Measurements from ENCODE around the gene HELLS.
"Not testable (repeated sequence)": the region's sequence is repeated elsewhere in the genome, so short reads cannot be mapped to it uniquely, and the experiment has no call there.

HELLS gene

DNA sequence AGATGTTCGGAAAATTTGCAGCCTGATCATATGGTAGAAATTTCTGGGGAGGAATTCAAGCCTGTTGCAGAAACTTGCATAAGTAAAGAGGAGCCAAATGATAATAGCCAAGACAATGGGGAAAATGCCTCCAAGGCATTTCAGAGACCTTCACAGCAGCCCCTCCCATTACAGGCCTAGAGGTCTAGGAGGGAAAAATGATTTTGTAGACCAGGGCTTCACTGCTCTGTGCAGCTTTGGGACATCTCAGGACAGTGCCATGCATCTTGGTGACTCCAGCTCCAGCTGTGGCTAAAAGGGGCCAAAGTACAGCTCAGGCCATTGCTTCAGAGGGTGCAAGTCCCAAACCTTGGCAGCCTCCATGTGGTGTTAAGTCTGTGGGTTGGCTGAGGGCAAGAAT is 87.4 kb downstream of the HELLS start:
- Histone ChIP-seq H3K36me3 (ENCODE audit: control insufficient read depth, insufficient read depth, low read length) (no peaks in the 10 kb centered on the region), H3K9me3 (ENCODE audit: control insufficient read depth, low read length) (peaks cover 7% of the 10 kb centered on the region), H3K27ac (ENCODE audit: low read depth, low read length, severe bottlenecking) (no peak overlapping the region), H3K4me1 (ENCODE audit: control insufficient read depth, insufficient read depth, low read length, poor library complexity, severe bottlenecking) (no peaks in the 10 kb centered on the region), H3K4me3 (ENCODE audit: extremely low read depth, insufficient read depth, low read length, poor library complexity, severe bottlenecking) (no peak overlapping the region)
- 91% methylated on average over 1 of the region's 1 CpG; no CpG with 5 or more reads in 1 of the 2 experiments for WGBS, 2 experiments (ENCODE audit: insufficient coverage in 2 of 2)

DNA sequence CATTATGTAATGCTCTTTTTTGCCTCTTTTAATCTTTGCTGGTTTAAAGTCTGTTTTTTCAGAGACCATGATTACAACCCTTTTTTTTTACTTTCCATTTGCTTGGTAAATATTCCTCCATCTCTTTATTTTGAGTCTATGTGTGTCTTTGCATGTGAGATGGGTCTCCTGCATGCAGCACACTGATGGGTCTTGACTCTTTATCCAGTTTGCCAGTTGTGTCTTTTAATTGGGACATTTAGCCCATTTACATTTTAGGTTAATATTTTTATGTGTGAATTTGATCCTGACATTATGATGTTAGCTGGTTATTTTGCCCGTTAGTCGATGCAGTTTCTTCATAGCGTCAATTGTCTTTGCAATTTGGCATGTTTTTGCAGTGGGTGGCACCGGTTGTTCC is 92.5 kb downstream of the HELLS start:
- H3K9me3 ChIP-seq (ENCODE audit: control insufficient read depth, low read length) = peaks cover 17% of the 10 kb centered on the region
- H3K4me1 ChIP-seq (ENCODE audit: control insufficient read depth, insufficient read depth, low read length, poor library complexity, severe bottlenecking); H3K36me3 ChIP-seq (ENCODE audit: control insufficient read depth, insufficient read depth, low read length); H3K4me3 ChIP-seq (ENCODE audit: extremely low read depth, insufficient read depth, low read length, poor library complexity, severe bottlenecking); H3K27ac ChIP-seq (ENCODE audit: low read depth, low read length, severe bottlenecking): not testable (repeated sequence)
- WGBS, 2 experiments (ENCODE audit: insufficient coverage in 2 of 2) = 90 to 96% methylated on average over 4 of the region's 4 CpGs

DNA sequence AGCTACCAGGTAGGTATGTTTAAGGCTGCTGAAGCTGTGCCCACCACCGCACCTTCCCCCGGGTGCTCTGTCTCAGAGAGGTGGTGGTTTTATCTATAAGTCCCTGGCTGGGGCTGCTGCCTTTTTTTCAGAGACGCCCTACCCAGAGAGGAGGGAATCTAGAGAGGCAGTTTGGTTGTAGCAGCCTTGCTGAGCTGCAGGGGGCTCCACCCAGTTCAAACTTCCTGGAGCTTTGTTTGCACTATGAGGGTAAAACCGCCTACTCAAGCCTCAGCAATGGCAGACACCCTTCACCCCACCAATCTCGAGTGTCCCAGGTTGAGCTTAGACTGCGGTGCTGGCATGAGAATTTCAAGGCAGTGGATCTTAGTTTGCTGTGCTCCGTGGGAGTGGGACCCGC is 94.3 kb downstream of the HELLS start:
- Histone ChIP-seq H3K27ac (ENCODE audit: low read depth, low read length, severe bottlenecking) (no peak overlapping the region), H3K9me3 (ENCODE audit: control insufficient read depth, low read length) (peaks cover 13% of the 10 kb centered on the region), H3K36me3 (ENCODE audit: control insufficient read depth, insufficient read depth, low read length) (no peaks in the 10 kb centered on the region), H3K4me1 (ENCODE audit: control insufficient read depth, insufficient read depth, low read length, poor library complexity, severe bottlenecking) (no peaks in the 10 kb centered on the region), H3K4me3 (ENCODE audit: extremely low read depth, insufficient read depth, low read length, poor library complexity, severe bottlenecking) (no peak overlapping the region)
- WGBS, 2 experiments (ENCODE audit: insufficient coverage in 2 of 2) = 97 to 100% methylated on average over 2 to 3 of the region's 8 CpGs

DNA sequence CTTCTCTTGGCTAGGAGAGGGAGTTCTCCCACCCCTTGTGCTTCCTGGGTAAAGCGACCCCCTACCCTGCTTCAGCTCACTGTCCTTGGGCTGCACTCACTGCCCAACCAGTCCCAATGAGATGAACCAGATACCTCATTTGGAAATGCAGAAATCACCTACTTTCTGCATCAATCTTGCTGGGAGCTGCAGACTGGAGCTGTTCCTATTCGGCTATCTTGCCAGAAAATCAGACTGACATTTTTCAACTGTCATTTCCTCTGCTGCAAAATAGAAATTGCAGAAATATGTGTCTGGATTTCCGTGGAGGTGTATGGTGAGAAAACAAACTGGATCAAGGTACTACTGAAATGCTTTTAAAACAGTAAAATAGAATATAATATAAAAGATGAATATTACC is 95.0 kb downstream of the HELLS start:
- H3K36me3 ChIP-seq (ENCODE audit: control insufficient read depth, insufficient read depth, low read length) = no peaks in the 10 kb centered on the region
- no peak overlapping the region for H3K4me3 ChIP-seq (ENCODE audit: extremely low read depth, insufficient read depth, low read length, poor library complexity, severe bottlenecking)
- no peaks in the 10 kb centered on the region for H3K4me1 ChIP-seq (ENCODE audit: control insufficient read depth, insufficient read depth, low read length, poor library complexity, severe bottlenecking)
- H3K27ac ChIP-seq (ENCODE audit: low read depth, low read length, severe bottlenecking) = no peak overlapping the region
- 82 to 100% methylated on average over 1 to 2 of the region's 3 CpGs for WGBS, 2 experiments (ENCODE audit: insufficient coverage in 2 of 2)
- peaks cover 13% of the 10 kb centered on the region for H3K9me3 ChIP-seq (ENCODE audit: control insufficient read depth, low read length)

DNA sequence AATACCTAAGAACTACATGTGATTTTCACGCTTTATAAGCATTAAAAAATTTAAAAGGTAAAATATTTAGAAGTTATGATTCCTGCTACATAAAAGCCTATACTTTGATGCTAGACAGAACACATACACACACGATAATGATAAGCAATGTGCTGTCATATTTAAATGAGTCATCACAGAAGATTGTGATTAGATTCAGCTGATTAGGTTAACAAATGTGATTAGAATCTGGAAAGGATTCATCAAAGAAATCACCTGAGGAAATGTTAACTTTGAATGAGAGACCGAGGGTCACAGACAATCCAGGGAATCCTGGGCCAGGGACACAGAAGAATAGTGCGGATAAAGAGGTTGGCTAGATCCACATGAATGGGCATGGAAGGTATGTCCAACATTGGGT is 95.9 kb downstream of the HELLS start:
- WGBS, 2 experiments (ENCODE audit: insufficient coverage in 2 of 2) = 75 to 89% methylated on average over 2 of the region's 4 CpGs
- Histone ChIP-seq H3K9me3 (ENCODE audit: control insufficient read depth, low read length) (peaks cover 13% of the 10 kb centered on the region), H3K4me1 (ENCODE audit: control insufficient read depth, insufficient read depth, low read length, poor library complexity, severe bottlenecking) (no peaks in the 10 kb centered on the region)

DNA sequence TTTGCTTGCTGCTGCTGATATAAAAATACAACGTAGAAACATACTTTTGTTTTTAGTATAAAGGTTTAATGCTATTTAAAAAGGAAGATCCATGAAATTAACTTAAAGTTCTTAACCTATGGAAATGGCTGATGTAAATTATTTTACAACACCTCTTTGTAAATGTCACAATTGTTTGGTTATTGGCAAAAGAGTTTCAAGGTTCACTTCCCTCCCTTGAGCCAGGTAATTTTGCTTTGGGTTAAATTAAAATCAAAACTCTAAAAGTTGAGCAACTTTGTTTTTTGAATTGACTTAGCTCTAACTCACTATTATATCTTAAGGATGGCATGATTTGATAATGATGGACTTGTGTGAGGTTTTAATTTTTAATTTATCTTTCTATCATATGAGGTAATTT is 98.8 kb downstream of the HELLS start:
- peaks cover 3% of the 10 kb centered on the region for H3K9me3 ChIP-seq (ENCODE audit: control insufficient read depth, low read length)
- no peak overlapping the region for H3K4me3 ChIP-seq (ENCODE audit: extremely low read depth, insufficient read depth, low read length, poor library complexity, severe bottlenecking)
- WGBS, 2 experiments (ENCODE audit: insufficient coverage in 2 of 2) = no CpG with 5 or more reads among the region's 1 CpG
- no peak overlapping the region for H3K27ac ChIP-seq (ENCODE audit: low read depth, low read length, severe bottlenecking)
- H3K4me1 ChIP-seq (ENCODE audit: control insufficient read depth, insufficient read depth, low read length, poor library complexity, severe bottlenecking) = no peaks in the 10 kb centered on the region
- H3K36me3 ChIP-seq (ENCODE audit: control insufficient read depth, insufficient read depth, low read length) = no peaks in the 10 kb centered on the region

More for the DNA sequence above, 95.9 kb downstream of the HELLS start:
- Histone ChIP-seq H3K27ac (ENCODE audit: low read depth, low read length, severe bottlenecking) (no peak overlapping the region), H3K4me3 (ENCODE audit: extremely low read depth, insufficient read depth, low read length, poor library complexity, severe bottlenecking) (no peak overlapping the region), H3K36me3 (ENCODE audit: control insufficient read depth, insufficient read depth, low read length) (no peaks in the 10 kb centered on the region)

DNA sequence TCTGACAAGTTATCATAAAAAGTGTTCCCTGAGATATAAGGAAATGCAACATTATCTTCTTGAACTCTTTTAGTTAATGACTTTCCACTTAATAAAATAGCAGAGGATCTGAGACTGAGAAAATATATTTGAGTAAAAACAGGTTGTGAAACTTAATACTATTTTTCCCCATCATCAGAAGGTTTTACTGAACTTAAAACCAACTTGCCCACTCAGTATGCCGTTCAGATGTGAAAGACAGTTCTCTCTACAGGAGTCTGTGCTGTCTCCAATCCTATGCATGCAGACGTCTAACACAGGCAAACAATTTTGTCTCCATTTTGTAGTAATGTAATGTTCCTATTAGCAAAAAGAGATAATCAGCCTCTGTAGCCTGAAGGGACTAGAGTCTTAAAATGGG is 99.7 kb downstream of the HELLS start:
- 100% methylated on average over 1 of the region's 2 CpGs; no CpG with 5 or more reads in 1 of the 2 experiments for WGBS, 2 experiments (ENCODE audit: insufficient coverage in 2 of 2)
- Histone ChIP-seq H3K9me3 (ENCODE audit: control insufficient read depth, low read length) (no peaks in the 10 kb centered on the region), H3K4me3 (ENCODE audit: extremely low read depth, insufficient read depth, low read length, poor library complexity, severe bottlenecking) (no peak overlapping the region), H3K36me3 (ENCODE audit: control insufficient read depth, insufficient read depth, low read length) (no peaks in the 10 kb centered on the region), H3K4me1 (ENCODE audit: control insufficient read depth, insufficient read depth, low read length, poor library complexity, severe bottlenecking) (no peaks in the 10 kb centered on the region), H3K27ac (ENCODE audit: low read depth, low read length, severe bottlenecking) (no peak overlapping the region)

All from mesodermal cell (in vitro differentiated cells).